Urinary bladder (tissue), 4 donors: ENCODE results near the gene ZNF148. TPM values are rescaled to one million over a fixed set of nuclear protein-coding genes. Genes with fewer than 3 reads are reported as not detected.

ENCODE experiments used
- DNase-seq: peaks from one replicate; pipeline ENCODE4 v3.0.0-alpha.2; 2015; ENCODE audit errors: extremely low spot score
- H3K27ac ChIP-seq: one replicate; pipeline ENCODE4 v1.5.1; 2013; ENCODE audit warnings: low read depth, mild to moderate bottlenecking, moderate library complexity
- H3K36me3 ChIP-seq: one replicate; pipeline ENCODE4 v1.6.1; 2013; ENCODE audit warnings: mild to moderate bottlenecking, moderate library complexity; ENCODE audit not compliant: insufficient read depth
- H3K4me1 ChIP-seq: one replicate; pipeline ENCODE4 v1.6.1; 2013; ENCODE audit warnings: mild to moderate bottlenecking, moderate library complexity; ENCODE audit not compliant: insufficient read depth
- H3K4me3 ChIP-seq: one replicate; pipeline ENCODE4 v1.5.1; 2013; ENCODE audit warnings: low read depth, low read length
- WGBS: extraction: QIAGEN DNeasy Blood & Tissue Kit; methylation state at CpG from one replicate; pipeline ENCODE4 v1.1.7; 2013; 5-methylcytosine and 5-hydroxymethylcytosine counted together
- polyA plus RNA-seq: library from polyadenylated mRNA; stranded (reverse); fragments of 200-250 nt; gene quantifications from one replicate; pipeline ENCODE4 v1.2.3, GENCODE V29; 2013
- total RNA-seq: library from RNA; depleted of rRNA; stranded (reverse); fragments of >200 nt; gene quantifications from one replicate; pipeline ENCODE4 v1.2.3, GENCODE V29; 2014
- donor health status: healthy with polysubstance abuse.
- donor health status: healthy.

ZNF148 gene
- total and polyA plus RNA-seq, 2 donors, result 12.1 to 62.7 TPM

DNA sequence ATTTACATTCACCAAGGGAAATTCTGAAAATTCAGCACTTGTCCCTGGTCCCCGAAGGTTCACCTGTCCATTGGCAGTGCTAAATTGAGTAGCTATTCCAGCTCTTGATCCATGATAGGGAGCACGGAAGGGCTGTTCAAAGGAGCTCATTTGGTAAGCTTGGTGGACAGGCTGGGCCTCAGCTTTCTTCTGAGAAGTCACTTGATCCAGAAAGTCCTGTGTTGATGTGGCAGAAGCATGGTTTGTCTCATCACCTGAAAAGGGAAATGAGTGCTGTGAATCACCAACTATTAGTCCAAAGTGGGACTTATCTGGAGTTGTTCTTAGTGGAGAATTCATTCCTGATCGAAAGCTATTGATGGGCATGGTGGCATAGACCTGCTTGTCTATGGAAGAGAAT lies 142.7 kb downstream of the ZNF148 start:
- Histone ChIP-seq H3K4me1 (no peaks in the 10 kb centered on the region), H3K4me3 (no peak overlapping the region), H3K27ac (no peak overlapping the region), H3K36me3 (peaks cover 2% of the 10 kb centered on the region)
- WGBS, result 95% methylated on average over 3 of the region's 3 CpGs
- no peak for DNase-seq

DNA sequence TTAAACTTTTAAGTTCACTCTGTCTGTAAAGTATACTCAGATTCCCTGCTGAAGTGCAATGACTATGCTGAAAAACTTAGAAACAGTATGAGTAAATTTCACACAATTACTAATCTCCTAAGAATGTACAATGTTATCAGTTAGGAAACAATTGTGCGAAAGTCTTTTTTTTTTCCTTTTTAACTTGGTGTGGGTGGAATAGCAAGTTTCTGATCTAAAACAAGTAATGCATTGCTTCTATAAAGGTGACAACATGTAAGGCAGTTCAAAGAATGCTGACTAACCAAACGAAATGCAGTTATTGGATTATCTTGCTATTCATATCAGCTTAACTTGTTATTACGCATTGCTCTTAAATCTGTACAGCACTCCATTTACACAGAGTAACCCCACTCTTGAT lies 143.2 kb downstream of the ZNF148 start:
- DNase-seq, result no peak
- Histone ChIP-seq H3K4me1 (no peaks in the 10 kb centered on the region), H3K4me3 (no peak overlapping the region), H3K36me3 (peaks cover 2% of the 10 kb centered on the region), H3K27ac (no peak overlapping the region)
- 83% methylated on average over 3 of the region's 3 CpGs for WGBS

DNA sequence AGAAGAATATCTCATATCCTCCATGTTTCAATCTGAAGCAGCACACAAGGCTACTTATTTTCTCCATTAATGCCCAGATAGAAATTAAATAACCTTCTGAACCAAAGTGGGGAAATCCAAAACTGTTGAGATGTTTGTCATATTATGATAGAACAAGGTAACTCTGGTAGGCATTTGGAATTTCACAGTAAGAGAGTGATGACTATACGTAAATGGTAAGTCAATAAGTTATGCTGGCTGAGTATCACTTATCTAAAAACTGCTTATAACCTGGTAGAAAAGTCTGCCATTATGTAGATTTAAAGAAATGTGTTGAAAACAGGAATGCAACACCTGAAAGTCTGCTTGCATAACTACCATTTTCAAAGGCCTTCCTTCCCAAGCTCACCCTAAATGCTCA lies 145.4 kb downstream of the ZNF148 start:
- Histone ChIP-seq H3K4me3 (no peak overlapping the region), H3K4me1 (no peaks in the 10 kb centered on the region), H3K36me3 (peaks cover 2% of the 10 kb centered on the region), H3K27ac (no peak overlapping the region)
- WGBS, result 99% methylated on average over 1 of the region's 1 CpG
- DNase-seq, result no peak

DNA sequence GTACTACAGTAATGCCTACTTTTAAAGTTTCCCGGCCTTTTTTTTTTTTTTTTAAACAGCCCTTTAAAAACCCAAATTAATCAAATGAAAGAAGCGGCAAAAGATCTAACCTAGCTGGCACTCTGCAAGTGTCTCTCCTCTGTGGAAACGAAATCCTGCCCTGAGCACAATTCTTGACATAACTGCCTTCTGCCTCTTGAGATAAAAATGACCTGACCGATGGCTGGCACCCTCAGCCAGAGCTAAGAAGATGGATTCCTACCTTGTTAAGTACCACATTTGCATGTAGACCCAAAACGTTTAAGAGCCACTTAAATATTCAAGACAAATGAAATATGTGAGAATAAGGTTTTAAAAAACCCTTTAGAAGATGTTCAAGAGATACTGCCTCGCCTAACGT lies 146.0 kb downstream of the ZNF148 start:
- WGBS, result 81% methylated on average over 7 of the region's 7 CpGs
- H3K4me1 ChIP-seq, result no peaks in the 10 kb centered on the region
- no peak overlapping the region for H3K4me3 ChIP-seq
- H3K27ac ChIP-seq, result no peak overlapping the region
- peaks cover 2% of the 10 kb centered on the region for H3K36me3 ChIP-seq
- DNase-seq, result no peak

DNA sequence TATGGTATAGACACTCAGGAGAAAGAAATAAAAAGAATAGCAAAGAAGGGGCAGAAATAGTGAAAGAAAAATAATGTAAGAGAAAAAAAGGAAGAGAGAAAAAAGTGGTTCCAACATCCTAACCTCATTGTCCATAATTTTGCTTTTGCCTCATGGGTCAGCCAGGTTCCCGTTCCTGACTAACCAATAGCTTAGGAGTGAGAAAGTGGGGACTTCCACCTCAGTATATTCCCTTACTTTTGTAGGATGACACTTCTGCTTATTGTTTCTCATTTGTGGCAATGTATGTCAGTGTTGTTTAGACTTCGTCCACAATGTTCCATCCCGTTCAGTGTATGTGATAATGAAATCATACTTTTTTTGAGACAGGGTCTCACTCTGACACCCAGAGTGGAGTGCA lies 153.3 kb downstream of the ZNF148 start:
- Histone ChIP-seq H3K4me1 (no peaks in the 10 kb centered on the region), H3K27ac (no peak overlapping the region), H3K4me3 (no peak overlapping the region), H3K36me3 (no peaks in the 10 kb centered on the region)
- 71% methylated on average over 3 of the region's 3 CpGs for WGBS
- no peak for DNase-seq

DNA sequence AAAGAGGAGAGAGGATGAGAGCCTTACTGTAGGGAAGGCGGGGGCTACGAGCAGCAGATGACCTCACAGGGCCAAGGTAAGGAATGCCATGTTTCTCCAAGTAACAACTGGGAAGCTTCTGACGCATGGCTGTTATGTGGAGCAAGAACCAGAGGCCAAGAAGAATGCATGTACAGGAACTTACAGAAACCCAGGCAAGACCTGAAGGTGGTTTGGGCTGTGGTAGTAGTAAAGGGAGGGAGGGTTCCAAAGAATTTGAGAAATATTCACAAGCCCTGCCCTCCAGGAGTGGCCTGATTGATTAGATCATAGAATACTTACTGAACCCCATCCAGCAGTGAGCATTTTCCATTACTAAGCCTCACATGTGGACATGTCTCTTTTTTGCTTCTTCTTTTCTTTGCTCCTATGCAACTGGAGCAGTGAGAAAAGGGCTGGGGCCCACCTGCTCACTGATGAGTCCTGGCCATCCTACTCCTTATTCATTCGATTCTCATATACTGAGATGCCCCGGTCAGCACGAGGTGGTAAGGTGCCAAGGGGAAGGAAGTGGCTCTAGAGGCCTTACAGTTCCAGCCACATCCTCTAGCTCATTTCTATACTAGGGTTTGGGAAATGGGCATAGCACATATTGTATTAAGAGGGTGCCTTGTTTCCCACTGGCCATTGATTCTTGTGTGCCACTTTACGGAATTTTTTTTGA lies 154.2 kb downstream of the ZNF148 start:
- H3K27ac ChIP-seq, result no peak overlapping the region
- H3K4me3 ChIP-seq, result no peak overlapping the region
- no peaks in the 10 kb centered on the region for H3K4me1 ChIP-seq
- DNase-seq, result no peak
- WGBS, result 77% methylated on average over 7 of the region's 7 CpGs
- H3K36me3 ChIP-seq, result no peaks in the 10 kb centered on the region

DNA sequence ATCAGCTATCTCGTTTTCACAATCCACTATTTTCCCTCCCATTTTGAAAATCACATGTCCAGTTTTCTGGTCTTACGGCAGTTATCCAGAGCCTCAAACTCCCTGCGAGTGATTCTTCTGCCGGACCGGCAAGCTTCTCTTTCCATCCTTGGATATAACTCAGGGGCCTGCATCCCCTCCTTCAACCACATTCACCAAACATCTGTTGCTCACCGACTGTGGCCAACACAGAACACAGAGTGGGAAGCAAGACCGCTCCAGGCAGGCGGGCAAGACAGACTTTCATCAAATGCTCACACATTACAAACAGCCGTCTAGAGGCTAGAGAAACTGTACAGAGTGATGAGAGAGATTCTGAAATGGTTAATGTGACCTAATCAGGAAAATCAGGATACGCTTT lies 154.9 kb downstream of the ZNF148 start:
- WGBS, result 75% methylated on average over 10 of the region's 10 CpGs
- Histone ChIP-seq H3K4me3 (no peak overlapping the region), H3K4me1 (no peaks in the 10 kb centered on the region), H3K36me3 (no peaks in the 10 kb centered on the region), H3K27ac (no peak overlapping the region)
- DNase-seq, result no peak

DNA sequence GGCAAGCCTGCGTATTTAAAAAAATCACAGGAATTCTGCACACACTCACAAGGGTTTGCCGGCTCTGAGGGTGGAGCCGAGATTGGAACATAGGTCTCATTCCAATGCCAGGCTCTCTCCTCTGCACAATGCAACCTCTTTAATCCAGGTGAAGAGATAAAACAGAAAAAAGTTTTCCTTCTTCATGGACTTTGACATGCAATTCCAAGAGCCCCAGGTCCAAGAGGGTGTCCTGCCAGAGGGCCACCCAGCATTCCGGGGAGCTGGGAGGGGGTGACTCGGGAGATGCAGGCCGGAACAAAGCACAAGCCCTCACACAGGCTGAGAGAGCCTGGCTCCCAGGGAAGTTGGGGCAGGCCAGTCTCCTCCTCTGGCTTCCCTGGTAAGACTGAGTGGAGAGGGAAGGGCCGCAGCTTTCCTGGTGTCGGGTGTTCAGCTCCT lies 155.8 kb downstream of the ZNF148 start:
- DNase-seq, result no peak
- H3K4me1 ChIP-seq, result no peaks in the 10 kb centered on the region
- WGBS, result 73% methylated on average over 8 of the region's 8 CpGs
- H3K4me3 ChIP-seq, result no peak overlapping the region
- no peak overlapping the region for H3K27ac ChIP-seq
- H3K36me3 ChIP-seq, result no peaks in the 10 kb centered on the region

DNA sequence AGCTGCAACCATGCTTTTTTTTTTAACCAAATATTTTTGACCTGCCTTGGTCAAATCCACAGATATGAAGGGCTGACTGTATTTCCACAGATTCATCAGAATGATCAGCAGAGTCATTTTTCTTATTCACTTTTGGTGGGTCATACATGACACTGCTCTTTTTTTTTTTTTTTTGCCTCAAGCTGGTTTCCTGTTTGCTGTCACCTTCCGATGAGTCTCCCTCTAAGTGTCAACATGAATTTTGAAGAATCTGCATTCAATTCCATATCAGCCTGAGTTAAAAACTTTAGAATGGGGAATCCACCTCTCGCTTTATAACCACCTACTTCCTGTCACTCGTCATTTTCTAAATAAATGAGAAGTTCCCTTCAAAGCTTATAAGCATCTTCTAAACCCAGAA lies 160.4 kb downstream of the ZNF148 start:
- WGBS, result 56% methylated on average over 3 of the region's 3 CpGs

DNA sequence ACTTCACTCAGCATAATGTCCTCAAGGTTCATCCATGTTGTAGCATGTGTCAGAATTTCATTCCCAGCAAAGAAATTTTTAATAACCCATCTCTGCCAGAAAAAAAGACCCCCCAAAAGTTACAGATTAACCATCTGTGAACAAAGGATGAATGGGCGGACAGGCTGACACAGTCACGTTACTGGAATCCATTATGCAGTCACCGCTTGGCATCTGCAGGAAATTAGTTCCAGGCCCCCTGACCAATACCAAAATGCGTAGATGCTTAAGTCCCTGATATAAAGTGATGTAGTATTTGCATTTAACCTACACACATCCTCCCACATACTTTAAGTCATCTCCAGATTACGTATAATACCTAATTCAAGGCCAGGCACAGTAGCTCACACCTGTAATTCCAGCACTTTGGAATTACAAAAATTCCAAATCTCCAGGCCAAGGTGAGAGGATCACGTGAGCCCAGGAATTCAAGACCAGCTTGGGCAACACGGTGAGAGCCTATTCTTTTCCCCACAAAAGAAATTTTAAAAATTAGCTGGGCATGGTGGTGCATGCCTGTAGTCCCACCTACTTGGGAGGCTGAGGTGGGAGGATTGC lies 161.1 kb downstream of the ZNF148 start:
- Histone ChIP-seq H3K4me1 (peaks cover 4% of the 10 kb centered on the region), H3K36me3 (no peaks in the 10 kb centered on the region), H3K4me3 (no peak overlapping the region), H3K27ac (no peak overlapping the region)
- WGBS, result 78% methylated on average over 7 of the region's 7 CpGs
- no peak for DNase-seq

More for the DNA sequence above, 160.4 kb downstream of the ZNF148 start:
- Histone ChIP-seq H3K4me1 (peaks cover 4% of the 10 kb centered on the region), H3K4me3 (no peak overlapping the region), H3K27ac (no peak overlapping the region), H3K36me3 (no peaks in the 10 kb centered on the region)
- DNase-seq, result no peak

DNA sequence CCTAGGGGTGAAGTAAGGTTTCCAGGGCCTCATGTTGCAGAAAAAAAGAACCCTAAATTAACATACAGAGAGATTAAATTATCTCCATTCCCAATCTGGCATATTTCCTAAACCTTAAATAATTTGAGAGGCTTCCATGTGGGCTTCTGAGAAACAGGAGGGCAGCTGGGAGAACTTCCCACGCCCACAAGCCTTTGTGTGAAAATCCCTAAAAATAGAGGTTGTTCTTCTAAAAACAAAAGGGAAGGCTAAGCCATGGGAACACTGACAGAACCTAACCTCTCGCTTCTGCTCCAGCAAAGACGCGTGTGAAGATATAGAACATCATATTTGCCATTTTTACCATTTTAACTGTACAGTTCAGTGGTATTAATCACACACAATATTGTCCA lies 161.8 kb downstream of the ZNF148 start:
- no peak overlapping the region for H3K4me3 ChIP-seq
- no peak for DNase-seq
- no peak overlapping the region for H3K27ac ChIP-seq
- peaks cover 4% of the 10 kb centered on the region for H3K4me1 ChIP-seq
- H3K36me3 ChIP-seq, result no peaks in the 10 kb centered on the region
- WGBS, result 92% methylated on average over 4 of the region's 4 CpGs

DNA sequence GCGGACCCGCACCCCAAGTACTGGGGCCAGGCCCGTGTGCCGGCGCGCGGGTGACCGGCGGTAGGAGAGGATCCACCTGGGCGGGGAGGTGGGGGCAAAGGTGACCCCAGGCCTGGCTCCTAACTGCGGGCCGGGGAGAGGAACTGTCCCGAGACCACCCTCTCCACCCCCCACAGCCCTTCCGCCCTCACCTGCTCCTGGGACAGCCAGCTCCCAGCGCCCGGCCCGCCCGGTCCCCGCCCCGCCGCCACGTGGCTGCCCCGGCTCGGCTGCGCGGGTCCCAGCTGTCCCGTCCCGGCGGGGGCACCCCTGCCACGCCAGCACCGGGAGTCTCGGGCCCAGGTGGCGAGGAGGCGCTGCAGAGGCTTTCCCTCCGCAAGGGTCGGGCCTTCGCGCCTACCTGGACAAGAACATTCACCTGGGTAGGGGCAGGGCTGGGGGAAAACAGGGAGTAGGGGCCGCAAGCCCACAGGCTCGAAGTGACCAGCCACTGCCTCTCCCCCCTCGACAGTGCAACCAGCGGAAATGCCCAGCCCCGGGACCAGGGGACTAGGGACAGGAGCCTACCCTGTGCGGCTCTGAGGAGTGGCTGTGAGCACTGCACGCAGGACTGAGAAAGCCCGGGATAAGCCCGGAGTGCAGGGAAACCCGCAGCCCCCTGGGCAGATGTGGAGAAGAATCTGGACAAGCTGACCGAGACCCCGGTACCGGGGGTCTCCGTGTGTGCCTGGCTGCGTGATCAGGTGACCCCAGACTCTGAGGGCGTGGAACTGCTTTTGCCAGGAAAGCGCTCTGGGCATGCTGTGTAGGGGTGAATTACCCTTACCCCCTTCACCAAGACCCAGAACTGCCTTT lies 162.4 kb downstream of the ZNF148 start, which contains the start of gene SLC12A8:
Gene SLC12A8, minus strand, starts transcription at position 240 of the 855 bp plus-strand sequence. CDS start 1,399 bp downstream, outside the sequence.
- Histone ChIP-seq H3K36me3 (no peaks in the 10 kb centered on the region), H3K27ac (no peak within 1 kb of the TSS), H3K4me1 (peaks cover 4% of the 10 kb centered on the region), H3K4me3 (peak within 1 kb of the TSS; percentile 33)
- WGBS, result 9% methylated on average over 55 of the region's 55 CpGs
- DNase-seq, result no peak

DNA sequence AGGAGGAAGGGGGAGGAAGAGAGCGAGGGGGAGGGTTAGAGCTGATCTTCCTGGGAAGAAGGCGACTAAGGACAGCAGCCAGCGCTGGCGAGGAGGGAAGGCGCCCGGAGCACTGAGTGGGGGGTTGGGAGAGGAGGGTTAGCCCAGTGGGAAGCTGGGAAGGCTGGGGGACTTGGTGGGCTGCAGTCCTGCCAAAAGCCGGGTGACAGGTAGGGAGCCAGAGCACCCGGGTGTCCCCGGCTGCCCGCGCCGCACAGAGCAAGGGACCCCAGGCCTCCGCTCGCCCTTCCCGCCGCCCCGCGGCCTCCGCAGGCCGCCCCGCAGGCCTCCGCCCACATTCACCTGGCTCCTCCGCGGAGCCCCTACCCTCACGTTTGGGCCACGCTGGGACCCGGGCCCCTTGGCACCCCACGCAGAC lies 163.0 kb downstream of the ZNF148 start:
- Histone ChIP-seq H3K36me3 (no peaks in the 10 kb centered on the region), H3K4me3 (peak overlapping the region; percentile 33), H3K27ac (no peak overlapping the region), H3K4me1 (peaks cover 4% of the 10 kb centered on the region)
- no peak for DNase-seq
- 3% methylated on average over 28 of the region's 28 CpGs for WGBS
